Fibroblast of villous mesenchyme (primary cell): Measurements from ENCODE around the gene IGFBP4. TPM values are rescaled to one million over a fixed set of nuclear protein-coding genes. Genes with fewer than 3 reads are reported as not detected.

Experiments
- DNase-seq: peaks from one replicate; pipeline ENCODE4 v3.0.0-alpha.2; 2010; ENCODE audit warnings: low read depth
- H3K4me3 ChIP-seq: 2 replicates; pipeline ENCODE4 v1.5.1; 2011; ENCODE audit warnings: low read depth, mild to moderate bottlenecking, low read length
- total RNA-seq: library from RNA; depleted of rRNA; stranded (reverse); fragments of >200 nt; gene quantifications from 2 replicates; pipeline ENCODE4 v1.2.3, GENCODE V29; 2012
- TF ChIP-seq, protein P1 (sequence below): IDR thresholded peaks from 2 replicates; pipeline ENCODE4 v1.5.1; 2012; ENCODE audit warnings: low read depth, mild to moderate bottlenecking, low read length; ENCODE audit not compliant: insufficient read depth

IGFBP4 gene
- total RNA-seq, 1 donor: 225 TPM

DNA sequence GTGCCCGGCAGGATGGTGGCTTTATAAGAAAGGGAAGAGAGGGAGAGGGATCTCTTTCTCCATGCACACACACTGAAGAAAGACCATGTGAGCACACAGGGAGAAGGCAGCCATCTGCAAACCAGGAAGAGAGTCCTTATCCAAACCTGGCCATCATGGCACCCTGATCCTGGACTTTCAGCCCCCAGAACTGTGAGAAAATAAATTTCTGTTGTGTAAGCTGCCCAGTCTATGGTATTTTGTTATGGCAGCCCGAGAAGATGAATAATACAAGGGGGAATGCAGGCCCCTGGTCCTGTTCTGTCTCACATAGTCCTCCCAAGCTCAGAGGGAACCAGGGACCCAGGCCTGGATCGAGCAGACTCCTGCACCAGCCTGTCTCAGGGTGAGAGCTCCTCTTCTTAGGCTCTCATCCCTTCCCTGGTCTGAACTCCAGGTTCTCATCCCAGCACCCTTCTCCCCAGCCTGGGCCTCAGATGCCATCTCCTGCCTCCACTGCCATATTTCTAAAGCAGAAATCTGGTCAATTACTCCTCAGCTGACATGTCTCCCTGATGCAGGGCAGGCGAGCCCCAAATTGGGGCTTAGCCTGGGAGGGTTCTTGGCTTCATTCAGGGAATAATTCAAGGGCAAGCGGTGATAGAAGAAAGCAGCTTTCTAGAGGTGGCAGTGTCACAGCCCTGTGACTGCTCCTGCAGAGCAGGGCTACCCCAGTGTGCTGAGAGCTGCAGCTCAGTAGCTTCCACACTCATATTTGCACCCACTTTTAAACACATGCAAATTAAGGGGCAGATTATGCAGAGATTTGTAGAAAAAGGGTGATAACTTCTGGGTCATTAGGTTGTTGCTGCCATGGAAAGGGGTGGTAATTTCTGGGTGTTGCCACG, 28.8 kb downstream of the IGFBP4 start:
- TF ChIP-seq, protein P1, sequence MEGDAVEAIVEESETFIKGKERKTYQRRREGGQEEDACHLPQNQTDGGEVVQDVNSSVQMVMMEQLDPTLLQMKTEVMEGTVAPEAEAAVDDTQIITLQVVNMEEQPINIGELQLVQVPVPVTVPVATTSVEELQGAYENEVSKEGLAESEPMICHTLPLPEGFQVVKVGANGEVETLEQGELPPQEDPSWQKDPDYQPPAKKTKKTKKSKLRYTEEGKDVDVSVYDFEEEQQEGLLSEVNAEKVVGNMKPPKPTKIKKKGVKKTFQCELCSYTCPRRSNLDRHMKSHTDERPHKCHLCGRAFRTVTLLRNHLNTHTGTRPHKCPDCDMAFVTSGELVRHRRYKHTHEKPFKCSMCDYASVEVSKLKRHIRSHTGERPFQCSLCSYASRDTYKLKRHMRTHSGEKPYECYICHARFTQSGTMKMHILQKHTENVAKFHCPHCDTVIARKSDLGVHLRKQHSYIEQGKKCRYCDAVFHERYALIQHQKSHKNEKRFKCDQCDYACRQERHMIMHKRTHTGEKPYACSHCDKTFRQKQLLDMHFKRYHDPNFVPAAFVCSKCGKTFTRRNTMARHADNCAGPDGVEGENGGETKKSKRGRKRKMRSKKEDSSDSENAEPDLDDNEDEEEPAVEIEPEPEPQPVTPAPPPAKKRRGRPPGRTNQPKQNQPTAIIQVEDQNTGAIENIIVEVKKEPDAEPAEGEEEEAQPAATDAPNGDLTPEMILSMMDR: no peak
- DNase-seq: peak; percentile 54
- no peak overlapping the region for H3K4me3 ChIP-seq

DNA sequence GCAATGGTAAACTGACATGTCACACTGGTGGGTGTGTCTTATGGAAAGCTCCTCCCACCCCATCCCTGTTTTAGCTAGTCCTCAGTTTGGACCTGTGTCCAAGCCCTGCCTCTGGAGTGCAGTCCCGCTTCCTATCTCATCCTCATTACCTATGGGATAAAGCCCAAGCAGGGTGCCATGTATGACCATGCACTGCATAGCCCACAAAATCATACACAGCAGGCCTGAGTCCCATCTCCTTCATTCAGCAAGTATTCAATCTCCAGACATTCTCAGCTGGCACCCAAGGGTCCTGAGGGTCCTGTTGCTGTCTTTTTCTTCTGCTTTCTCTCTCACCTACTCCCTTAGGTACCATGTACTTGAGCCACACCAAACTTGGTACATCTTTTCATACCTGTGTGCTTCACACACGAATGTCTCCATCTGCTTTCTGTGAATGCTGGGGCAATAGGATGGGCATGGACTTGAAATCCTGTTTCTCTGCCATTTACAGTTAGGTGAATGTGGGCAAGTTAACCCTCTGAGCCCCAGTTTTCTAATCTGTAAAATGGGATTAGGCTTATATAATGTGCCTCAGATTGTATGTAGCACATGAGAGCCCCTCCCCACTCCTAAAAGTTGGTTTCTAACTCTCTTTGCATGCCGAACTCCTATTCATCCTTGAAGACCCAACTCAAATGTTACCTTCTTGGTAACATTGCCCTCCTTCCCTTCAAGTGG, 29.6 kb downstream of the IGFBP4 start:
- TF ChIP-seq, protein P1: no peak
- H3K4me3 ChIP-seq: no peak overlapping the region
- no peak for DNase-seq

DNA sequence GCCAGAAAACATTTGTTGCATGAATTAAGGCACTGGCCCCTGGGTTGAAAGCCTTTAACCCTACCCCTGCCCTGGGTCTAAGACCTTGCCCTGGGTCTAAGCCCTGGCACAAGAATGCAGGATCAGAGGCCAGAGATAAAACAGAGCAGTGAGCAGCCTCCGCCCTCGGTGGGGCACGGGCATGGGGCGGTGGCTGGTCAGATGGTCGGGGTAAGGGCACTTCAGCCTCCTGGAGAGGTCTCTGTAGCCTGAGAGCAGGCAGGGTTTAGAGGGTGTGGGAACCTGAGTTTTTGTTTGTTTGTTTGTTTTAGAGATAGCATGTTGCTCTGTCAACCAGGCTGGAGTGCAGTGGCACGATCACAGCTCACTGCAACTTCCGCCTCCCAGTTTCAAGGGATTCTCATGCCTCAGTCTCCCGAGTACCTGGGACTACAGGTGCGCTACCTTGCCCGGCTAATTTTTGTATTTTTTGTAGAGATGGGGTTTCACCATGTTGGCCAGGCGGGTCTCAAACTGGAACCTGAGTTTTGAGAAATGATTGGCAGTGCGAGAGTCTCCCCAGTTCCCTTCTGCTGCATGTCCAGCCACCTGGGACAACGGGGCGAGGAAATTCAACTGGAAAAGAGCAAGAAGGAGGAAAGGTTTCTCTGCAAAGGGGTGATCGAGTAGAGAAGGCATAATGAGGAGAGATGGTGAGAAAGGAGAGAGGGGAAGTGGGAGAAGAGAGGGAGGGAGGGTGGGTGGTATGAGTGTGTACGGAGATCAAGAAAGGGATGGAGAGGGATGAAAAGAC, 30.5 kb downstream of the IGFBP4 start:
- no peak overlapping the region for H3K4me3 ChIP-seq
- TF ChIP-seq, protein P1: no peak
- DNase-seq: no peak

DNA sequence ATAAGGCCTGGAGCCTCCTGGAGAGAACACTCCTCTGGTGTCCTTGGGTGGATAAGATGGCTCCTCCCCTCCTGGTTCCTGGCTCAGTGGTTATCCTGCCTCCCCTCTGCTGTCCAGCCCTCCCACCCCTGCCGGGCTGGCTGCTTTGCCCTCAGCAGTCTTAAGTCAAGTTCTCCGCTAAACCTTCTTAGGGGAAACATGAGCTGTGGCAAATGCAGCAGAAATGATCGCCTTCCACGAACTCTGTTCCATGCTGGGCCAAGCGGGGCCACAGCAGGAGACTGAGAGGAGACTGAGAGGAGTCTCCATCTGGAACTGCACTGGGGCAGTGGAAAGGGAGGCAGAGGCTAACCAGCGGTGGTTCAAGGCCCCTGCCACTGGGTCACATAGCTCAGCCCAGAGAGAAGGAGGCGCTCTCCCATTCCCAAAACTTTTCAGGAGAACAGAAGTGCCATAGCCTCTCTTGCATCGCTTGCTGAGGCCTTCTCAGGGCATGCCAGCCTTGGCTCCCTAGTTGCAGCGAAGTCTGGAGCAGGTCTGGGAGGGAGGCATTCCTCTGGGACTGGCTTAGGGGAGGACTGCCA, 31.3 kb downstream of the IGFBP4 start:
- no peak overlapping the region for H3K4me3 ChIP-seq
- no peak for DNase-seq
- TF ChIP-seq, protein P1: no peak

DNA sequence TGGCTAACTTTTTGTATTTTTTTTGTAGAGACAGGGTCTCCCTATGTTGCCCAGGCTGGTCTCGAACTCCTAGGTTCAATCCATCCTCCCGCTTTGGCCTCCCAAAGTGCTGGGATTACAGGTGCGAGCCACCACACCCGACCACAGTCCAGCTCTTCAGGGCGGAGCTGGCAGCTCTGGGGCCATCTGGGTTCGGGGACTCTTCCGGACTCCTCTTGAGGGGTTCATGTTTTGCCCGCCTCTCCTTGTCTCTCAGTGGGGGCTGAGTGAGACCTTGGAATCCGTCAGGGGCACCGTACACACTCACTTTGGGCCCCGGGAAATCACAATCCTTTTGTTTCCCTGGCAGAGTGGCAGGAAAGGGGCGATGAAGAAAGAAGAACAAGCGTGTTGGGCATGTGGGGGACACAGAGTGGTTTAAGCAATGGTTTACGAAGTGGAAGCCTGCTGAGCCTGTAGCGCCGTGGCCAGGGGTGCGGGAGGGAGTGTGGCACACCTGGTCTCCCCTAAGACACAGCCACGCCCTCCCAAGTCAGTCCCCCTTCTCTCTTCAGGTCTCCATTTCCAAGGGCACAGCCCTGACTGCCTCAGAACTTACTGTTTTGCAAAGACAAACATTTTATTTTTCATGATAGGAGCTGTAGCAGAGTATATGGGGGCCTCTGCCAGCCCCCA, 32.1 kb downstream of the IGFBP4 start:
- no peak overlapping the region for H3K4me3 ChIP-seq
- TF ChIP-seq, protein P1: no peak
- no peak for DNase-seq

DNA sequence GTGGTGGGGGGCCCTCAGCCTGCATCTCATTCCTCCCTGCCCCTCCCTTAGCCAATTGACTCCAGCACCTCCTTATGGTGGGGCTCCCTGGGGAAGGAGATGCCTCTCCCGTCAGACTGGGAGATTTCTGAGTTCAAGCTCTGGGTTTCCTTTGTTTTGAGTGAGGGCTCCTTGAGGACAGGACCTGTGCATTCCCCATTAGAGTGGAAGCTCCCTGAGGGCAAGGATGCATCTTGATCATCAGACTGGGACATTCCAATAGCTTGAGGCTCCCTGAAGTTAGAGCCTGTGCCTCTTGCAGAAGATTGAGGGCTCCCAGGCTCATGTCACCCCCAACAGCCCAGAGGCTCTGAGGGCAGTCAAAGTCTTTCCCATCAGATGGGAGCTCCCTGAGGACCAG, 34.5 kb downstream of the IGFBP4 start:
- no peak for DNase-seq
- no peak overlapping the region for H3K4me3 ChIP-seq
- TF ChIP-seq, protein P1: no peak
